Panc1 (cell line): ENCODE data around the gene ARHGAP18. TPM values are rescaled to one million over a fixed set of nuclear protein-coding genes. Genes with fewer than 3 reads are reported as not detected.

Experiments
- ATAC-seq: fragments of 200-7000 bp; cut with Tn5 transposase; 2 replicates; pipeline ENCODE4 v1.9.1; 2020; ENCODE audit warnings: mild to moderate bottlenecking, moderate library complexity
- BruUV-seq: library from RNA; stranded (reverse); fragments of 400-500 nt; replicated peaks from 2 replicates; lab custom pipeline; 2021; lab: Mats Ljungman, UMichigan
- CTCF ChIA-PET: fragments of 300-600 bp; sonication (Branson Sonifier 250); formaldehyde crosslinking; loops from one replicate; lab custom pipeline; 2022; ENCODE audit warnings: antibody characterized with exemption; lab: Charles Lee
- POLR2A ChIA-PET: fragments of 300-600 bp; sonication (Branson Sonifier 250); formaldehyde crosslinking; loops from one replicate; lab custom pipeline; 2022; ENCODE audit warnings: antibody characterized with exemption; lab: Charles Lee
- DNase-seq: peaks from one replicate; pipeline ENCODE4 v3.0.0-alpha.2; 2010; ENCODE audit warnings: low read depth, low spot score
- H3K27ac ChIP-seq: 2 replicates; pipeline ENCODE4 v1.5.1; 2011; ENCODE audit warnings: mild to moderate bottlenecking, low read length, inconsistent platforms
- H3K27me3 ChIP-seq: fragments of 200-500 bp; sonication (Bioruptor generic); 2 replicates; pipeline ENCODE4 v1.6.0; 2014; ENCODE audit warnings: low read length, inconsistent platforms; ENCODE audit not compliant: control insufficient read depth, insufficient read depth
- H3K36me3 ChIP-seq: fragments of 200-500 bp; sonication (Bioruptor generic); 2 replicates; pipeline ENCODE4 v1.5.1; 2014; ENCODE audit warnings: inconsistent platforms, mild to moderate bottlenecking, low read length, moderate library complexity; ENCODE audit not compliant: control insufficient read depth, insufficient read depth
- H3K4me1 ChIP-seq: 2 replicates; pipeline ENCODE4 v1.5.1; 2011; ENCODE audit warnings: inconsistent platforms, mild to moderate bottlenecking, low read length, moderate library complexity; ENCODE audit not compliant: control insufficient read depth, insufficient read depth
- H3K4me3 ChIP-seq, 2 experiments: 2 replicates each; pipeline ENCODE4 v1.5.1; 2011 to 2012; ENCODE audit warnings: low read depth in 2 of 2, low read length in 2 of 2, mild to moderate bottlenecking in 2 of 2, inconsistent platforms in 1 of 2, moderate library complexity in 1 of 2
- H3K9me3 ChIP-seq: fragments of 200-500 bp; sonication (Bioruptor generic); 2 replicates; pipeline ENCODE4 v1.5.1; 2014; ENCODE audit warnings: low read depth, mild to moderate bottlenecking, inconsistent platforms, low read length, moderate library complexity; ENCODE audit not compliant: control insufficient read depth, insufficient read depth
- POLR2AphosphoS5 ChIP-seq: IDR thresholded peaks from 2 replicates; pipeline ENCODE4 v1.6.1; 2012; ENCODE audit warnings: mild to moderate bottlenecking, low read depth, low read length, moderate library complexity
- SIN3A ChIP-seq: IDR thresholded peaks from 2 replicates; pipeline ENCODE4 v1.6.1; 2012; ENCODE audit warnings: low read depth, mild to moderate bottlenecking, low read length, moderate library complexity, borderline replicate concordance; ENCODE audit not compliant: insufficient read depth
- TCF7L2 ChIP-seq: IDR thresholded peaks from 2 replicates; pipeline ENCODE4 v1.6.1; 2011; ENCODE audit warnings: mild to moderate bottlenecking, low read depth, low read length, inconsistent platforms
- in situ Hi-C: cut with HindIII; loops from 2 replicates; pipeline ENCODE4 v1.10.0; 2016; ENCODE audit warnings: low sequenced_read_pairs, low pct_unique_long_range_greater_than_20kb
- intact Hi-C: fragments of 100-400 bp; cut with micrococcal nuclease; formaldehyde crosslinking; loops from one replicate; pipeline ENCODE4 v1.10.0; 2022; ENCODE audit not compliant: unreplicated experiment
- total RNA-seq: library from RNA; stranded (reverse); gene quantifications from one replicate; pipeline ENCODE4 v1.2.1, GENCODE V29; 2021; ENCODE audit not compliant: unreplicated experiment
- TF ChIP-seq, protein P1 (sequence below), 2 experiments: IDR thresholded peaks; 2 replicates each; pipeline ENCODE4 v1.6.1; 2011 to 2012; ENCODE audit warnings: low read depth in 2 of 2, control low read depth in 1 of 2, low read length in 1 of 2, mild to moderate bottlenecking in 1 of 2, moderate library complexity in 1 of 2; ENCODE audit not compliant: insufficient read depth in 1 of 2
- TF ChIP-seq, protein P2 (sequence below): fragments of 450-650 bp; IDR thresholded peaks from 2 replicates; pipeline ENCODE4 v1.5.1; 2017; ENCODE audit warnings: mild to moderate bottlenecking

Gene ARHGAP18
- total RNA-seq, 1 experiment from 2014 or later, result 11.6 TPM

DNA sequence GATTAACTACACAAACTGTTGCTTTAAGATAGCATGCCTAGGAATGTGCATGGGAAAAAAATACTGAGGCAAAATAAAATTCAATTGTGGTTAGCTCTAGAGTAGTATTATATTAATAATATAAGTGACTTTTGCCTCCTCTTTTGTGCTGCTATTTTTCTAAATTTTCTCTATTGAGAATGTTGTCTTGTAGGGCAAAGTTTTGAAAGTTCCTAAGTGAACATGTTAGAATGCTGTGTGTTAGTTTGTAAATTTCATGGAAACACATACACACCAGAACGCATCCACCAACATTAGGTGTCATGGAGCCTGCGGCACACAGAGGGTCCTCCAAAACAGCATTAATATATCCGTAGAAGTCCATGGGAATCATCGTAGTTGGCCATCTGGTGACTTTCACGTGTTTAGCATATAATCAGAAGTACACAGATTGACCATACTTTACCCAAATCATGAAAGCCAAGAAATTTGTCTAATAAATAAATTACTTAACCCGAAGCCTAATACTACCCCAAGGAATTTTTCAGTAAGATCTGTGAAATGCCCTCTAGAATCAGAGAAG is 25.6 kb downstream of the ARHGAP18 start:
- no TSS peak for BruUV-seq

DNA sequence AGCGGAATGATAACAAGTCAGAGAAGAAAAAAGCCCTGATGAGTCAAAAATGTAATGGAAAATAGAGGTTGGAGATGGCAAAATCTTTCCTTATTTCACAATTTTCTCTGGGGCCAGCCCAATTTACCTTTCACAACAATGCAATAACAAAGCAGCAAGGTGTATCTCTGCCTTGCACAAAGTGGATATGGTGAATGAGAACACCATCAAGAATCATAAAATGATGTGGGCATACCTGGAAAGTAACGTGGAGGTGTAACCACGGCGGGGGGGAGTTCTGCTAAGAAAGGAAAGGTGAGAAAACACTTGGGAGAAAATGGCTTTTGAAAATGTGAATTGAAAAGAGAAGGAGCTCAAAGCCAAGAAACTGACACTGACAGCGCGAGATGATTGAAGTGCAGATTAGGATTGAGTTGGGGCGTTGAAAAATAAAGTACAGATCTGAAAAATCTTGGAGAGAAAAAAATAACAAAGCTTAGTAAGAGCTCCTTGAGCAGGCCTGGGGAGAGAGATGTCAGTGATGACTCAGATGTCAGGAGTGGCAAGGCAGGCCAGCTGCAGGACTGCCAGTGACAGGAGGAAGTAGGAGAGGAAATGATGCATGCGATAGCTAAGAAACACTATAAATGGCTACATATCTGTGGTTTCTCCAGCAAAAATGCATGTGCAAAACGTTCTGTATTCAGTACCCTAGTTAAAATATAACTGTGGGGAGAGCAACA is 26.2 kb downstream of the ARHGAP18 start:
- Histone ChIP-seq H3K27me3 (no peaks in the 10 kb centered on the region), H3K27ac (peak overlapping the region; percentile 74), H3K4me3 (peak overlapping the region in 1 of 2 experiments; percentile 9; a peak in 2 of 4 replicates), H3K4me1 (peaks cover 29% of the 10 kb centered on the region), H3K9me3 (no peaks in the 10 kb centered on the region), H3K36me3 (no peaks in the 10 kb centered on the region)
- BruUV-seq, result no TSS peak
- TF ChIP-seq POLR2AphosphoS5 (no peak), SIN3A (0 out of 2 replicates have a peak, but pooled peaks have one; percentile 44)
- intact Hi-C loops, result no loop called here
- ATAC-seq, result peak; percentile 92
- in situ Hi-C loops, result no loop called here
- ChIA-PET CTCF (interaction anchor here (0.6 kb wide), 1 partner anchor 112 kb away, joined by 7 read pairs; no protein-coding TSS in a partner anchor), POLR2A (no interaction called here)
- peak; percentile 65 for DNase-seq

More for the DNA sequence above, 25.6 kb downstream of the ARHGAP18 start:
- H3K9me3 ChIP-seq, result no peaks in the 10 kb centered on the region
- in situ Hi-C loops, result no loop called here
- peak overlapping the region; percentile 74 for H3K27ac ChIP-seq
- intact Hi-C loops, result no loop called here
- no peaks in the 10 kb centered on the region for H3K36me3 ChIP-seq
- ChIA-PET POLR2A (no interaction called here), CTCF (no interaction called here)
- H3K4me1 ChIP-seq, result peaks cover 25% of the 10 kb centered on the region
- H3K27me3 ChIP-seq, result no peaks in the 10 kb centered on the region
- TF ChIP-seq, protein P1, sequence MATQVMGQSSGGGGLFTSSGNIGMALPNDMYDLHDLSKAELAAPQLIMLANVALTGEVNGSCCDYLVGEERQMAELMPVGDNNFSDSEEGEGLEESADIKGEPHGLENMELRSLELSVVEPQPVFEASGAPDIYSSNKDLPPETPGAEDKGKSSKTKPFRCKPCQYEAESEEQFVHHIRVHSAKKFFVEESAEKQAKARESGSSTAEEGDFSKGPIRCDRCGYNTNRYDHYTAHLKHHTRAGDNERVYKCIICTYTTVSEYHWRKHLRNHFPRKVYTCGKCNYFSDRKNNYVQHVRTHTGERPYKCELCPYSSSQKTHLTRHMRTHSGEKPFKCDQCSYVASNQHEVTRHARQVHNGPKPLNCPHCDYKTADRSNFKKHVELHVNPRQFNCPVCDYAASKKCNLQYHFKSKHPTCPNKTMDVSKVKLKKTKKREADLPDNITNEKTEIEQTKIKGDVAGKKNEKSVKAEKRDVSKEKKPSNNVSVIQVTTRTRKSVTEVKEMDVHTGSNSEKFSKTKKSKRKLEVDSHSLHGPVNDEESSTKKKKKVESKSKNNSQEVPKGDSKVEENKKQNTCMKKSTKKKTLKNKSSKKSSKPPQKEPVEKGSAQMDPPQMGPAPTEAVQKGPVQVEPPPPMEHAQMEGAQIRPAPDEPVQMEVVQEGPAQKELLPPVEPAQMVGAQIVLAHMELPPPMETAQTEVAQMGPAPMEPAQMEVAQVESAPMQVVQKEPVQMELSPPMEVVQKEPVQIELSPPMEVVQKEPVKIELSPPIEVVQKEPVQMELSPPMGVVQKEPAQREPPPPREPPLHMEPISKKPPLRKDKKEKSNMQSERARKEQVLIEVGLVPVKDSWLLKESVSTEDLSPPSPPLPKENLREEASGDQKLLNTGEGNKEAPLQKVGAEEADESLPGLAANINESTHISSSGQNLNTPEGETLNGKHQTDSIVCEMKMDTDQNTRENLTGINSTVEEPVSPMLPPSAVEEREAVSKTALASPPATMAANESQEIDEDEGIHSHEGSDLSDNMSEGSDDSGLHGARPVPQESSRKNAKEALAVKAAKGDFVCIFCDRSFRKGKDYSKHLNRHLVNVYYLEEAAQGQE (IDR thresholded peaks at IDR 0.05; ENCODE audit: insufficient read depth in 1 of 2, low read depth in 2 of 2, low read length in 1 of 2), result no peak
- TF ChIP-seq TCF7L2 (no peak), SIN3A (0 out of 2 replicates have a peak, but pooled peaks have one; percentile 1)
- ATAC-seq (no peak), DNase-seq (no peak)
- no peak overlapping the region for H3K4me3 ChIP-seq

DNA sequence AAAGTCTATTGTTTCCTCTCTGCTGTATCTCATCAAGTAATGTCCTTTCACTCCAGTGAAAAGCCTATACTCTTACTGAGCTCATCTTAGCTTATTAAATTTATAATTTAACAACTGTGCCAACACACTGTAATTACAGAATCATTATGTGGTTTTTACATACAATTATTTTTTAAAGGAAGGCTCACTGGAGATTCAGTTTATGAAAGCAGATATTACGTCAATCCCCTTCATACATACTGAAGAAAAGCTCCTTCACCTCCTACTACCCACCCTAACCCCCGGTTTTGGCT is 28.1 kb downstream of the ARHGAP18 start:
- Histone ChIP-seq H3K9me3 (no peaks in the 10 kb centered on the region), H3K27me3 (no peaks in the 10 kb centered on the region), H3K4me3 (no peak overlapping the region), H3K36me3 (no peaks in the 10 kb centered on the region), H3K27ac (peak overlapping the region; percentile 41; the same call in 1 of the 2 replicates), H3K4me1 (peaks cover 42% of the 10 kb centered on the region)
- CTCF ChIA-PET, result interaction anchor here (0.6 kb wide), 2 partner anchors 36 to 159 kb away, joined by 3 to 4 read pairs; no protein-coding TSS in a partner anchor
- BruUV-seq, result no TSS peak
- TF ChIP-seq SIN3A (no peak), POLR2AphosphoS5 (no peak), TCF7L2 (no peak)
- TF ChIP-seq, protein P2, sequence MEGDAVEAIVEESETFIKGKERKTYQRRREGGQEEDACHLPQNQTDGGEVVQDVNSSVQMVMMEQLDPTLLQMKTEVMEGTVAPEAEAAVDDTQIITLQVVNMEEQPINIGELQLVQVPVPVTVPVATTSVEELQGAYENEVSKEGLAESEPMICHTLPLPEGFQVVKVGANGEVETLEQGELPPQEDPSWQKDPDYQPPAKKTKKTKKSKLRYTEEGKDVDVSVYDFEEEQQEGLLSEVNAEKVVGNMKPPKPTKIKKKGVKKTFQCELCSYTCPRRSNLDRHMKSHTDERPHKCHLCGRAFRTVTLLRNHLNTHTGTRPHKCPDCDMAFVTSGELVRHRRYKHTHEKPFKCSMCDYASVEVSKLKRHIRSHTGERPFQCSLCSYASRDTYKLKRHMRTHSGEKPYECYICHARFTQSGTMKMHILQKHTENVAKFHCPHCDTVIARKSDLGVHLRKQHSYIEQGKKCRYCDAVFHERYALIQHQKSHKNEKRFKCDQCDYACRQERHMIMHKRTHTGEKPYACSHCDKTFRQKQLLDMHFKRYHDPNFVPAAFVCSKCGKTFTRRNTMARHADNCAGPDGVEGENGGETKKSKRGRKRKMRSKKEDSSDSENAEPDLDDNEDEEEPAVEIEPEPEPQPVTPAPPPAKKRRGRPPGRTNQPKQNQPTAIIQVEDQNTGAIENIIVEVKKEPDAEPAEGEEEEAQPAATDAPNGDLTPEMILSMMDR, result no peak
- TF ChIP-seq, protein P1 (IDR thresholded peaks at IDR 0.05; ENCODE audit: insufficient read depth in 1 of 2, low read depth in 2 of 2, low read length in 1 of 2), result no peak
- DNase-seq (no peak), ATAC-seq (no peak)
- in situ Hi-C loops, result no loop called here
- intact Hi-C loops, result loop anchor here (2.0 kb wide), 1 partner anchor 37 kb away; no protein-coding TSS in a partner anchor
- POLR2A ChIA-PET, result interaction anchor here (0.8 kb wide), 1 partner anchor 11 kb away, joined by 3 read pairs; no protein-coding TSS in a partner anchor
